Cardiac muscle cell (in vitro differentiated cells and primary cell): ENCODE measurements around the gene IP6K3. TPM values are rescaled to one million over a fixed set of nuclear protein-coding genes. Genes with fewer than 3 reads are reported as not detected.
A peak's percentile ranks its signal among the peaks of the same experiment; 100 is the strongest.

Source experiments
- DNase-seq, 2 donors: peaks; one replicate each; pipeline versions ENCODE4 v3.0.0 to v3.0.0-alpha.2; 2010 to 2017; ENCODE audit warnings: low read depth in 1 of 2, low spot score in 1 of 2
- H3K27ac ChIP-seq: fragments of 200-600 bp; sonication (generic); 2 replicates; pipeline ENCODE4 v1.5.1; 2016
- H3K27me3 ChIP-seq: fragments of 200-600 bp; sonication (generic); 2 replicates; pipeline ENCODE4 v1.6.0; 2016; ENCODE audit warnings: control low read depth
- H3K36me3 ChIP-seq: fragments of 200-600 bp; sonication (generic); 2 replicates; pipeline ENCODE4 v1.5.1; 2016; ENCODE audit warnings: control low read depth
- H3K4me1 ChIP-seq: fragments of 200-600 bp; sonication (generic); 2 replicates; pipeline ENCODE4 v1.8.1; 2017; ENCODE audit warnings: low read depth, mild to moderate bottlenecking, mixed run types
- H3K4me3 ChIP-seq: fragments of 200-600 bp; sonication (generic); 2 replicates; pipeline ENCODE4 v1.5.1; 2016; ENCODE audit warnings: mild to moderate bottlenecking
- H3K9me3 ChIP-seq: fragments of 200-600 bp; sonication (generic); 2 replicates; pipeline ENCODE4 v1.5.1; 2017; ENCODE audit warnings: low read depth, mild to moderate bottlenecking, control low read depth
- polyA plus RNA-seq: library from polyadenylated mRNA; unstranded; fragments of >200 nt; fragmentation: Nextera tagmentation; extraction: Ambion mirVana; gene quantifications from 2 replicates; pipeline ENCODE4 v1.2.1, GENCODE V29; 2016
- total RNA-seq: library from RNA; depleted of rRNA; stranded (reverse); fragments of >200 nt; gene quantifications from 2 replicates; pipeline ENCODE4 v1.2.3, GENCODE V29; 2016
- TF ChIP-seq, protein P1 (sequence below): IDR thresholded peaks from 2 replicates; pipeline ENCODE4 v1.5.1; 2012; ENCODE audit warnings: low read depth, mild to moderate bottlenecking, low read length

Gene IP6K3
- total and polyA plus RNA-seq, 2 experiments from 2014 or later = 2.9 to 5.0 TPM

DNA sequence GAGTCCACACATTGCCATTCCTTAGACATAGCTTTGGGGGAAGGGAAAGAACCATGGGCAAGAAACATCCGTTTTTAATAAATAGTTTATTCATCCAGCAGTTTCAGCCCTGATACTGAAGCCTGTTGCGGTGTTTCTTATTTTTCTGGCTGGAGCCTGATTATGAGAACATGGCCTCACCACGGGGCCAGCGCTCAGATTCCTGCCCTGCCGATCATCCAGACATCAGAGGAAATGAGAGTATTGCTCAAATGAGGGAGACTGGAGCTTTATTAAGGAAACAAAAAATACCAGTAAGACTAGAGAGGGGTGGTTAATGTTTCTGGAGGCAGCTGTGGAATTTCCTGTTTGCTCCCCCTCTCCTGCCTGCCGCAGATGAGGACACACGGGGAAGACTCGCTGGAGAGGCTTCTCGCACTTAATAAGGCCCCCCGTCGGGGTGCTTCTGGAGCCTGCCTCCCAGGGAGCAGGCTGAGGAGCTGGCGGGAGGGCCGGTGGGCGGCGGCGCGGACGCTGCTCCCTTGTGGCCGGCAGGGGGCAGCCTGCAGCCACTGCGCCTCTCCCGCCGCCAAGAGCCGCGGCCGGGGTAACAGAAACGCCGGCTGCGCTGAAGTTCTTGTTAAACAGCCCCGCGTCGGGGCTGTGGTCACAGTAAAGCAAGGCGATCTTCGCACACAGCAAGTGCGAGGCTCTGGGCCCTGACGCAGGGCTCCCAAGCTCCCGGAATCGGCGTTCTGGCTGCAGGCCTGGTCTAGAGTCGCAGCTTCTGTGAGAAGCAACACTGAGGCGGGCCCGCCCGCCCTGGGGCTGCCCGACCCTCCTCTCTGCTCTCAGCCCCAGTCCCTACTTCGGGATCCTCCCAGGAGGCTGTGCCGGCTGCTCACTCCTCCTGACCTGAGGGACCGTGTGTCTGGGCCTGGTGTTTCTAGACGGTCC is 24.7 kb upstream of the IP6K3 start:
- Histone ChIP-seq H3K9me3 (no peaks in the 10 kb centered on the region), H3K4me3 (no peak overlapping the region), H3K27me3 (no peaks in the 10 kb centered on the region), H3K27ac (peak overlapping the region; percentile 18), H3K4me1 (no peaks in the 10 kb centered on the region), H3K36me3 (peaks cover 27% of the 10 kb centered on the region)
- peak; percentile 92 to 99 for DNase-seq
- TF ChIP-seq, protein P1, sequence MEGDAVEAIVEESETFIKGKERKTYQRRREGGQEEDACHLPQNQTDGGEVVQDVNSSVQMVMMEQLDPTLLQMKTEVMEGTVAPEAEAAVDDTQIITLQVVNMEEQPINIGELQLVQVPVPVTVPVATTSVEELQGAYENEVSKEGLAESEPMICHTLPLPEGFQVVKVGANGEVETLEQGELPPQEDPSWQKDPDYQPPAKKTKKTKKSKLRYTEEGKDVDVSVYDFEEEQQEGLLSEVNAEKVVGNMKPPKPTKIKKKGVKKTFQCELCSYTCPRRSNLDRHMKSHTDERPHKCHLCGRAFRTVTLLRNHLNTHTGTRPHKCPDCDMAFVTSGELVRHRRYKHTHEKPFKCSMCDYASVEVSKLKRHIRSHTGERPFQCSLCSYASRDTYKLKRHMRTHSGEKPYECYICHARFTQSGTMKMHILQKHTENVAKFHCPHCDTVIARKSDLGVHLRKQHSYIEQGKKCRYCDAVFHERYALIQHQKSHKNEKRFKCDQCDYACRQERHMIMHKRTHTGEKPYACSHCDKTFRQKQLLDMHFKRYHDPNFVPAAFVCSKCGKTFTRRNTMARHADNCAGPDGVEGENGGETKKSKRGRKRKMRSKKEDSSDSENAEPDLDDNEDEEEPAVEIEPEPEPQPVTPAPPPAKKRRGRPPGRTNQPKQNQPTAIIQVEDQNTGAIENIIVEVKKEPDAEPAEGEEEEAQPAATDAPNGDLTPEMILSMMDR = peak; percentile 90

DNA sequence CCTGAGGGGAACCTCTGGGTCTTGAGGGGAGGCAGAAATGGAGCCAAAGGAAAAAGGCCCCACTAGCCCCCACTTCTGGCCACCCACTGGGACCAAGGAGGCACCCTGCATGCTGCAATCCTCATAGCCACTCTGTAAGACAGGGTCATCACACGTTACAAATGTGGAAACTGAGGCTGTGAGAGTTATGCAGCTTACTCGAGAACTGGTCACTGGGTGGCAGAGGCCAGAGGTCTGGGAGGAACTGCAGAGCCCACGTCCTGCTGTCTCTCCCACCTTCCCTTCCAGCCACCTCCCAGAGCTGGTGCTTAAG is 24.1 kb upstream of the IP6K3 start:
- no peaks in the 10 kb centered on the region for H3K4me1 ChIP-seq
- H3K9me3 ChIP-seq = no peaks in the 10 kb centered on the region
- no peak for DNase-seq
- peaks cover 20% of the 10 kb centered on the region for H3K36me3 ChIP-seq
- H3K4me3 ChIP-seq = no peak overlapping the region
- peak overlapping the region; percentile 18 for H3K27ac ChIP-seq
- TF ChIP-seq, protein P1 = no peak
- no peaks in the 10 kb centered on the region for H3K27me3 ChIP-seq

DNA sequence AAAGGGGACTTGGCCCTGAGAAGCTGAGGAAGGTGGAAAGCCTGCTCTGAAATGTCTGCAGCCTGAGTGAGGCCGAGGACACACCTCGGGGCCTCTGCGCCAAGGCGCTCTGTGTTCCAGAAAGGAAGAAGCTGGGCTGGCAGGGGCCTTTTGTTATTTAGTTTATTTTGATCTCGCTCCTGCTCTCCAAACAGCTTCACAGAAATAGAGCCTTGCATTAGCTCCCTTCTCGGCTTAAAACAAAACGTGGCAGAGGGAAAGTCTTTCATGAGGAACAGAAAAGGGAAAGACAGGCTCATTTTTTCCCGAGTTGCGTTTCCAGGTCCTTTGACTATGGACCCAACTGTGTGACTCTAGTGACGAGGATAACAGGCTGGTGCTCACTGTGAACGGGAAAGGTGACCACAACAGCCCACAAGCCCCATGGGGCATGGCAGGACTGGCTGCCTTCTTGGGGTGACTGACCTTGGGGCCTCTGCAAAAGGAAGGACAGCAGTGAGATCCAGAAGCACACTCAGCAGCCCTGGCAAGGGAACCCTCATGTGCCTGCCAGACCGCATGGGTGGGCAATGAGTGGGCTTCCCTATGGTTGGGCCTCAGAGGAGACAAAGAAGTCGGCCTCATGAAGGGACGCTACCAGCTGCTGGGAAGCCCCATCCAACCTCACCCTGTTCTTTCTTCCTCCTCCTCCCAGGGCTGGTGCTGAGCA is 23.6 kb upstream of the IP6K3 start:
- TF ChIP-seq, protein P1 = no peak
- Histone ChIP-seq H3K27me3 (no peaks in the 10 kb centered on the region), H3K27ac (no peak overlapping the region), H3K4me1 (no peaks in the 10 kb centered on the region), H3K4me3 (no peak overlapping the region), H3K36me3 (peaks cover 17% of the 10 kb centered on the region), H3K9me3 (no peaks in the 10 kb centered on the region)
- DNase-seq = no peak

DNA sequence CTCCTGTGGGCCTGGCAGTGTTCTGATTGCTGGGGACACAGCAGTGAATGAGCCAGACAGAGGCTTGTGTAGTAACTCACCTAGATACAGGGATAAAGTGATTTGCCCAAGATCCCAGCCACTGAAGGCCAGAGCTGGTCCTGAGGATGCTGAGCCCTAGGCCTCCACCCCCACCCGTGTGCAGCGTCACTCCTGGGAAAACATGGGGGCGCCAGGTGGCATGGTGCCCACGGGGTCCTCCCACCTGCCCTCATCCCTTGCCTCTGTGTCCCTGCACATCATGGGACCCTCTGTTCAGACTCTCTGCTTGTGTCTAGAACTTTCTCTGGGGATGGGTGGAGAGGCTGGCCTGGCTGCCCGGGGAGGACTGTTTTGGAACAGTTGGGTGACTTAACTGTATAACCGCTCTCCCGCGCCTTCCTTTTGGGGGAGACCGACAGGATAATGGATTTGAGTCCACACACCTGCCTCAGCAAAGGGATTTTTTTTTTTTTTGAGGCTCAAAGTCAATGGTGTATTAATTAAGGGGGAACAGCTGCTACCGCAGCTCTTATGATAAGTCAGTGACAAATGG is 22.6 kb upstream of the IP6K3 start:
- H3K27me3 ChIP-seq = no peaks in the 10 kb centered on the region
- no peaks in the 10 kb centered on the region for H3K9me3 ChIP-seq
- no peak overlapping the region for H3K4me3 ChIP-seq
- no peak for DNase-seq
- H3K4me1 ChIP-seq = no peaks in the 10 kb centered on the region
- no peak overlapping the region for H3K27ac ChIP-seq
- TF ChIP-seq, protein P1 = no peak
- H3K36me3 ChIP-seq = peaks cover 9% of the 10 kb centered on the region

DNA sequence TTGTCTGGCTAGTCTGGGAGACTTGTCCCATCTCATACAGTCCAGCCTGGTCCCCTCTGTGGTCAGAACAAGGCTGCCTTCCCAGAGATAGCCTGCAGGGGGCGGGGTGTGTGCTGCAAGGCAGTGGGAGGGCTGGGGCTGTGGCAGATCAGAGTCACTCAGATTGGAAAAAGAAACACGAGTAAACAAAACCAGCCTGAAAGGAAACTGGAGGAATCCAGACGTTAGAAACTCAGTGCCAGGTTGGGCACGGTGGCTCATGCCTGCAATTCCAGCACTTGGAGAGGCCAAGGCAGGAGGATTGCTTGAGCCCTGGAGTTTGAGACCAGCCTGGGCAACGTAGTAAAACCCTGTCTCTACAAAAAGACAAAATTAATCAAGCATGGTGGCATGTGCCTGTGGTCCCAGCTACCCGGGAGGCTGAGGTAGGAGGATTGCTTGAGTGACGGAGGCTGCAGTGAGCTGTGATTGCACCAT is 22.0 kb upstream of the IP6K3 start:
- Histone ChIP-seq H3K27me3 (no peaks in the 10 kb centered on the region), H3K27ac (no peak overlapping the region), H3K4me3 (no peak overlapping the region), H3K36me3 (peaks cover 7% of the 10 kb centered on the region), H3K4me1 (no peaks in the 10 kb centered on the region), H3K9me3 (no peaks in the 10 kb centered on the region)
- peak; percentile 83 to 89 for DNase-seq
- TF ChIP-seq, protein P1 = peak; percentile 94
